ENCODE data around the gene ARHGAP15.

The ARHGAP15 gene

GRCh38 chr2:143702931-143703330, 573.7 kb downstream of the ARHGAP15 start:
- DNase-seq: no peak

GRCh38 chr2:143704451-143705106, 575.4 kb downstream of the ARHGAP15 start:
- no peak for DNase-seq

- DNase-seq: no peak
Measured at GRCh38 chr2:143705108-143705707, 576.0 kb downstream of the ARHGAP15 start.

GRCh38 chr2:143706354-143706753, 577.1 kb downstream of the ARHGAP15 start:
- no peak for DNase-seq

GRCh38 chr2:143708682-143709081, 579.5 kb downstream of the ARHGAP15 start:
- DNase-seq: no peak

GRCh38 chr2:143710196-143710595, 581.0 kb downstream of the ARHGAP15 start:
- no peak for DNase-seq

- no peak for DNase-seq
Measured at GRCh38 chr2:143710879-143711278, 581.7 kb downstream of the ARHGAP15 start.

GRCh38 chr2:143716522-143716921, 587.3 kb downstream of the ARHGAP15 start:
- DNase-seq: no peak

GRCh38 chr2:143717053-143717452, 587.8 kb downstream of the ARHGAP15 start:
- DNase-seq: no peak

- no peak for DNase-seq
Measured at GRCh38 chr2:143717536-143718168, 588.4 kb downstream of the ARHGAP15 start.

GRCh38 chr2:143718745-143719144, 589.5 kb downstream of the ARHGAP15 start:
- DNase-seq: no peak

GRCh38 chr2:143719406-143719805, 590.2 kb downstream of the ARHGAP15 start:
- no peak for DNase-seq

- DNase-seq: no peak
Measured at GRCh38 chr2:143720095-143720664, 591.0 kb downstream of the ARHGAP15 start.

GRCh38 chr2:143725400-143725799, 596.2 kb downstream of the ARHGAP15 start:
- DNase-seq: no peak

GRCh38 chr2:143726151-143726845, 597.1 kb downstream of the ARHGAP15 start:
- DNase-seq: no peak

- no peak for DNase-seq
Measured at GRCh38 chr2:143728498-143728897, 599.3 kb downstream of the ARHGAP15 start.

- no peak for DNase-seq
Measured at GRCh38 chr2:143729296-143729814, 600.1 kb downstream of the ARHGAP15 start.

- no peak for DNase-seq
Measured at GRCh38 chr2:143730155-143730952, 601.1 kb downstream of the ARHGAP15 start.

- DNase-seq: no peak
Measured at GRCh38 chr2:143730953-143731260, 601.7 kb downstream of the ARHGAP15 start.

GRCh38 chr2:143732076-143732475, 602.9 kb downstream of the ARHGAP15 start:
- DNase-seq: no peak

GRCh38 chr2:143732871-143733270, 603.7 kb downstream of the ARHGAP15 start:
- DNase-seq: no peak

GRCh38 chr2:143734507-143734906, 605.3 kb downstream of the ARHGAP15 start:
- DNase-seq: no peak

Data from NCI-H2081 treated with DMSO at 0.1 percent for 48 hours (cell line).